HCT116 (cell line): Measurements from ENCODE around the gene CERS6. TPM values are rescaled to one million over a fixed set of nuclear protein-coding genes. Genes with fewer than 3 reads are reported as not detected.

ENCODE experiments used
- ATAC-seq: fragments of 200-7000 bp; cut with Tn5 transposase; 2 replicates; pipeline ENCODE4 v1.9.1; 2020; ENCODE audit warnings: mild to moderate bottlenecking, moderate library complexity
- BruUV-seq: library from RNA; stranded (reverse); fragments of 400-500 nt; replicated peaks from 2 replicates; lab custom pipeline; 2021; lab: Mats Ljungman, UMichigan
- CTCF ChIA-PET: fragments of 300-600 bp; sonication (Branson Sonifier 250); formaldehyde crosslinking; loops from one replicate; lab custom pipeline; 2021; ENCODE audit warnings: antibody characterized with exemption; lab: Charles Lee
- POLR2A ChIA-PET: fragments of 300-600, 350-600 bp; sonication (Branson Sonifier 250); formaldehyde crosslinking; loops from one replicate; lab custom pipeline; 2021; ENCODE audit warnings: antibody characterized with exemption; lab: Charles Lee
- RAD21 ChIA-PET, 2 experiments: fragments of 300-600 bp; sonication (Branson Sonifier 250); formaldehyde crosslinking; loops; one replicate each; lab custom pipeline; 2023; ENCODE audit warnings: low total read pairs in 2 of 2; ENCODE audit not compliant: uncharacterized antibody in 2 of 2, unreplicated experiment in 2 of 2, low non-redundant PET in 1 of 2; lab: Charles Lee
- DNase-seq: peaks from one replicate; pipeline ENCODE4 v3.0.0-alpha.2; 2010; ENCODE audit warnings: low read depth, low spot score
- H2AFZ ChIP-seq: fragments of 200-600 bp; shearing (Covaris generic), sonication (generic); 2 replicates; pipeline ENCODE4 v1.6.1; 2017; ENCODE audit warnings: low read depth, mixed run types, mixed read lengths, antibody characterized with exemption, low read length; ENCODE audit not compliant: poor library complexity, severe bottlenecking
- H3K27ac ChIP-seq: 2 replicates; pipeline ENCODE4 v1.5.1; 2012; ENCODE audit warnings: low read depth, low read length
- H3K27me3 ChIP-seq: fragments of 200-600 bp; sonication (generic); 2 replicates; pipeline ENCODE4 v1.6.1; 2016; ENCODE audit warnings: mixed run types, low read length, mixed read lengths; ENCODE audit not compliant: insufficient read depth
- H3K36me3 ChIP-seq, 2 experiments: fragments of 200-500 bp in 1 of 2; fragments of 200-600 bp in 1 of 2; sonication (Bioruptor generic) in 1 of 2; sonication (generic) in 1 of 2; 2 replicates each; pipeline versions ENCODE4 v1.5.1 to v1.6.1; 2014 to 2016; ENCODE audit warnings: low read length in 2 of 2, inconsistent platforms in 1 of 2, mixed read lengths in 1 of 2, mixed run types in 1 of 2; ENCODE audit not compliant: insufficient read depth in 2 of 2, control insufficient read depth in 1 of 2
- H3K4me1 ChIP-seq, 2 experiments: fragments of 200-600 bp in 1 of 2; sonication (generic) in 1 of 2; 2 replicates each; pipeline versions ENCODE4 v1.5.1 to v1.6.1; 2012 to 2017; ENCODE audit warnings: low read length in 2 of 2, inconsistent platforms in 1 of 2, mild to moderate bottlenecking in 1 of 2, mixed read lengths in 1 of 2, mixed run types in 1 of 2, moderate library complexity in 1 of 2; ENCODE audit not compliant: insufficient read depth in 2 of 2, control insufficient read depth in 1 of 2
- H3K4me2 ChIP-seq: fragments of 200-600 bp; sonication (generic); 2 replicates; pipeline ENCODE4 v1.6.1; 2017; ENCODE audit warnings: mixed run types, low read length, mixed read lengths
- H3K4me3 ChIP-seq, 2 experiments: fragments of 200-600 bp in 1 of 2; sonication (generic) in 1 of 2; replicated peaks in 1 of 2; 2 replicates each; pipeline ENCODE4 v1.5.1; 2011 to 2016; ENCODE audit warnings: low read length in 2 of 2, control low read depth in 1 of 2, low read depth in 1 of 2, mild to moderate bottlenecking in 1 of 2, mixed read lengths in 1 of 2, mixed run types in 1 of 2
- H3K79me2 ChIP-seq: fragments of 200-600 bp; sonication (generic); 2 replicates; pipeline ENCODE4 v1.6.1; 2017; ENCODE audit warnings: mild to moderate bottlenecking, mixed run types, low read length, moderate library complexity, mixed read lengths; ENCODE audit not compliant: insufficient read depth
- H3K9ac ChIP-seq: fragments of 200-600 bp; sonication (generic); 2 replicates; pipeline ENCODE4 v1.6.1; 2016; ENCODE audit warnings: low read length, mixed read lengths
- H3K9me2 ChIP-seq: fragments of 200-600 bp; sonication (generic), shearing (Covaris generic); 2 replicates; pipeline ENCODE4 v1.6.1; 2017; ENCODE audit warnings: mixed run types, mild to moderate bottlenecking, moderate library complexity; ENCODE audit not compliant: insufficient read depth
- H3K9me3 ChIP-seq, 2 experiments: fragments of 200-500 bp in 1 of 2; fragments of 200-600 bp in 1 of 2; sonication (Bioruptor generic) in 1 of 2; sonication (generic) in 1 of 2; 2 replicates each; pipeline ENCODE4 v1.6.1; 2014 to 2017; ENCODE audit warnings: low read length in 2 of 2, mixed read lengths in 2 of 2, inconsistent platforms in 1 of 2, low read depth in 1 of 2, mild to moderate bottlenecking in 1 of 2, mixed run types in 1 of 2, moderate library complexity in 1 of 2; ENCODE audit not compliant: control insufficient read depth in 1 of 2, insufficient read depth in 1 of 2
- H4K20me1 ChIP-seq: fragments of 200-600 bp; sonication (generic), shearing (Covaris generic); 2 replicates; pipeline ENCODE4 v1.6.1; 2017; ENCODE audit warnings: mixed run types, mild to moderate bottlenecking, moderate library complexity; ENCODE audit not compliant: insufficient read depth
- EGR1 ChIP-seq: IDR thresholded peaks from 2 replicates; pipeline ENCODE4 v1.6.1; 2012; ENCODE audit warnings: low read depth
- ELF1 ChIP-seq: IDR thresholded peaks from 2 replicates; pipeline ENCODE4 v1.6.1; 2012; ENCODE audit warnings: low read depth, borderline replicate concordance
- EZH2phosphoT487 ChIP-seq: fragments of 200-600 bp; IDR thresholded peaks from 2 replicates; pipeline ENCODE4 v1.6.1; 2018; ENCODE audit warnings: antibody characterized with exemption, borderline replicate concordance
- FOSL1 ChIP-seq: IDR thresholded peaks from 2 replicates; pipeline ENCODE4 v1.6.1; 2012; ENCODE audit warnings: low read depth
- JUND ChIP-seq: IDR thresholded peaks from 2 replicates; pipeline ENCODE4 v1.6.1; 2012
- POLR2AphosphoS5 ChIP-seq: IDR thresholded peaks from 2 replicates; pipeline ENCODE4 v1.6.1; 2011; ENCODE audit warnings: mild to moderate bottlenecking, low read depth, low read length, moderate library complexity
- RAD21 ChIP-seq: IDR thresholded peaks from 2 replicates; pipeline ENCODE4 v1.6.1; 2012; ENCODE audit warnings: low read depth, mild to moderate bottlenecking
- SIN3A ChIP-seq: IDR thresholded peaks from 2 replicates; pipeline ENCODE4 v1.6.1; 2012; ENCODE audit warnings: low read depth
- SRF ChIP-seq: IDR thresholded peaks from 2 replicates; pipeline ENCODE4 v1.6.1; 2012; ENCODE audit warnings: low read depth
- TCF7L2 ChIP-seq: IDR thresholded peaks from 2 replicates; pipeline ENCODE4 v1.7.0; 2011; ENCODE audit warnings: borderline replicate concordance, inconsistent platforms; ENCODE audit not compliant: insufficient read depth, insufficient read length; ENCODE audit errors: extremely low read depth
- YY1 ChIP-seq: IDR thresholded peaks from 2 replicates; pipeline ENCODE4 v1.6.1; 2011; ENCODE audit warnings: low read length, low read depth, moderate library complexity, mild to moderate bottlenecking; ENCODE audit not compliant: insufficient replicate concordance; ENCODE audit errors: extremely low read depth
- ZNF274 ChIP-seq: fragments of 200-500 bp; sonication (Bioruptor generic); IDR thresholded peaks from 2 replicates; pipeline ENCODE4 v1.6.1; 2014; ENCODE audit warnings: mild to moderate bottlenecking, low read depth, low read length, inconsistent platforms
- intact Hi-C: fragments of 100-400 bp; cut with micrococcal nuclease; formaldehyde crosslinking; loops from 2 replicates; pipeline ENCODE4 v1.10.0; 2022
- total RNA-seq: library from RNA; stranded (reverse); gene quantifications from one replicate; pipeline ENCODE4 v1.2.1, GENCODE V29; 2021; ENCODE audit not compliant: unreplicated experiment
- TF ChIP-seq, protein P1 (sequence below): IDR thresholded peaks from 2 replicates; pipeline ENCODE4 v1.6.1; 2012
- TF ChIP-seq, protein P2 (sequence below): IDR thresholded peaks from 2 replicates; pipeline ENCODE4 v1.6.1; 2012; ENCODE audit warnings: low read depth
- TF ChIP-seq, protein P3 (sequence below), 3 experiments: fragments of 200-600 bp in 1 of 3; sonication (generic) in 1 of 3; IDR thresholded peaks in 2 of 3; conservative IDR thresholded peaks in 1 of 3; 2 replicates each; pipeline ENCODE4 v1.5.1; 2012 to 2017; ENCODE audit warnings: low read depth in 2 of 3, low read length in 2 of 3, antibody characterized with exemption in 1 of 3, borderline replicate concordance in 1 of 3, control low read depth in 1 of 3, mild to moderate bottlenecking in 1 of 3, mixed read lengths in 1 of 3, mixed run types in 1 of 3, moderate library complexity in 1 of 3; ENCODE audit not compliant: insufficient read depth in 1 of 3
- TF ChIP-seq, protein P4 (sequence below): IDR thresholded peaks from 2 replicates; pipeline ENCODE4 v1.6.1; 2011; ENCODE audit warnings: mild to moderate bottlenecking, low read length, moderate library complexity; ENCODE audit not compliant: insufficient replicate concordance; ENCODE audit errors: extremely low read depth

CERS6 gene
- total RNA-seq, 1 experiment from 2014 or later, result 37.0 TPM

DNA sequence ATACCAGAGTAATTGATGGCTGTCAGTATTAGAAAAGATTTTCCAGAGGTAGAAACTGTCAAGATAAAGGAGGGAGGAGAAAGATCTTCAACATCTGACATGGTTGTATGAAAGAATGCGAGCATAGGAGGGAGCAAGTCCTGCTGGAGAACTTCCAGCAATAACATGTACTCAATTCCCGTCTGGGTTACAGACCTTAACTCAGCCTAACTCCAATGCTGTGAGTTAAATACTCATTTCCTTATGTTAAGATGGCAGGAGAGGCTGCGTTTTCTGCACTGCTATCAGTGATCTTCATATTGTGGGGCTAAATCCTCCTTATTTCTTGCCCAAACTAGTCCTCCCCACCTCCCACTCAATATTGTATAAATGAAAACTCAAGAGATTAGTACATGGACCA lies 6.7 kb upstream of the CERS6 start:
- Histone ChIP-seq H3K4me3 (no peak overlapping the region), H3K27ac (no peak overlapping the region), H3K36me3 (no peaks in the 10 kb centered on the region), H3K9ac (no peak overlapping the region), H3K27me3 (no peaks in the 10 kb centered on the region), H3K4me2 (no peak overlapping the region), H2AFZ (no peak overlapping the region), H3K79me2 (no peaks in the 10 kb centered on the region), H3K9me2 (no peaks in the 10 kb centered on the region), H3K9me3 (no peaks in the 10 kb centered on the region), H4K20me1 (no peaks in the 10 kb centered on the region), H3K4me1 (no peaks in the 10 kb centered on the region)
- ChIA-PET CTCF (no interaction called here), RAD21 (no interaction called here), POLR2A (no interaction called here)
- TF ChIP-seq RAD21 (no peak), SRF (no peak), POLR2AphosphoS5 (no peak), JUND (no peak), ELF1 (no peak), EZH2phosphoT487 (no peak), EGR1 (no peak), ZNF274 (no peak), FOSL1 (no peak), SIN3A (no peak), TCF7L2 (no peak), YY1 (no peak)
- TF ChIP-seq, protein P1, sequence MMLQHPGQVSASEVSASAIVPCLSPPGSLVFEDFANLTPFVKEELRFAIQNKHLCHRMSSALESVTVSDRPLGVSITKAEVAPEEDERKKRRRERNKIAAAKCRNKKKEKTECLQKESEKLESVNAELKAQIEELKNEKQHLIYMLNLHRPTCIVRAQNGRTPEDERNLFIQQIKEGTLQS, result no peak
- TF ChIP-seq, protein P2, sequence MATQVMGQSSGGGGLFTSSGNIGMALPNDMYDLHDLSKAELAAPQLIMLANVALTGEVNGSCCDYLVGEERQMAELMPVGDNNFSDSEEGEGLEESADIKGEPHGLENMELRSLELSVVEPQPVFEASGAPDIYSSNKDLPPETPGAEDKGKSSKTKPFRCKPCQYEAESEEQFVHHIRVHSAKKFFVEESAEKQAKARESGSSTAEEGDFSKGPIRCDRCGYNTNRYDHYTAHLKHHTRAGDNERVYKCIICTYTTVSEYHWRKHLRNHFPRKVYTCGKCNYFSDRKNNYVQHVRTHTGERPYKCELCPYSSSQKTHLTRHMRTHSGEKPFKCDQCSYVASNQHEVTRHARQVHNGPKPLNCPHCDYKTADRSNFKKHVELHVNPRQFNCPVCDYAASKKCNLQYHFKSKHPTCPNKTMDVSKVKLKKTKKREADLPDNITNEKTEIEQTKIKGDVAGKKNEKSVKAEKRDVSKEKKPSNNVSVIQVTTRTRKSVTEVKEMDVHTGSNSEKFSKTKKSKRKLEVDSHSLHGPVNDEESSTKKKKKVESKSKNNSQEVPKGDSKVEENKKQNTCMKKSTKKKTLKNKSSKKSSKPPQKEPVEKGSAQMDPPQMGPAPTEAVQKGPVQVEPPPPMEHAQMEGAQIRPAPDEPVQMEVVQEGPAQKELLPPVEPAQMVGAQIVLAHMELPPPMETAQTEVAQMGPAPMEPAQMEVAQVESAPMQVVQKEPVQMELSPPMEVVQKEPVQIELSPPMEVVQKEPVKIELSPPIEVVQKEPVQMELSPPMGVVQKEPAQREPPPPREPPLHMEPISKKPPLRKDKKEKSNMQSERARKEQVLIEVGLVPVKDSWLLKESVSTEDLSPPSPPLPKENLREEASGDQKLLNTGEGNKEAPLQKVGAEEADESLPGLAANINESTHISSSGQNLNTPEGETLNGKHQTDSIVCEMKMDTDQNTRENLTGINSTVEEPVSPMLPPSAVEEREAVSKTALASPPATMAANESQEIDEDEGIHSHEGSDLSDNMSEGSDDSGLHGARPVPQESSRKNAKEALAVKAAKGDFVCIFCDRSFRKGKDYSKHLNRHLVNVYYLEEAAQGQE, result no peak
- TF ChIP-seq, protein P3, sequence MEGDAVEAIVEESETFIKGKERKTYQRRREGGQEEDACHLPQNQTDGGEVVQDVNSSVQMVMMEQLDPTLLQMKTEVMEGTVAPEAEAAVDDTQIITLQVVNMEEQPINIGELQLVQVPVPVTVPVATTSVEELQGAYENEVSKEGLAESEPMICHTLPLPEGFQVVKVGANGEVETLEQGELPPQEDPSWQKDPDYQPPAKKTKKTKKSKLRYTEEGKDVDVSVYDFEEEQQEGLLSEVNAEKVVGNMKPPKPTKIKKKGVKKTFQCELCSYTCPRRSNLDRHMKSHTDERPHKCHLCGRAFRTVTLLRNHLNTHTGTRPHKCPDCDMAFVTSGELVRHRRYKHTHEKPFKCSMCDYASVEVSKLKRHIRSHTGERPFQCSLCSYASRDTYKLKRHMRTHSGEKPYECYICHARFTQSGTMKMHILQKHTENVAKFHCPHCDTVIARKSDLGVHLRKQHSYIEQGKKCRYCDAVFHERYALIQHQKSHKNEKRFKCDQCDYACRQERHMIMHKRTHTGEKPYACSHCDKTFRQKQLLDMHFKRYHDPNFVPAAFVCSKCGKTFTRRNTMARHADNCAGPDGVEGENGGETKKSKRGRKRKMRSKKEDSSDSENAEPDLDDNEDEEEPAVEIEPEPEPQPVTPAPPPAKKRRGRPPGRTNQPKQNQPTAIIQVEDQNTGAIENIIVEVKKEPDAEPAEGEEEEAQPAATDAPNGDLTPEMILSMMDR (IDR thresholded peaks at IDR 0.05 in 2 of 3, conservative IDR thresholded peaks at IDR 0.05 in 1 of 3; ENCODE audit: borderline replicate concordance in 1 of 3, insufficient read depth in 1 of 3, low read depth in 2 of 3, low read length in 2 of 3), result no peak
- TF ChIP-seq, protein P4, sequence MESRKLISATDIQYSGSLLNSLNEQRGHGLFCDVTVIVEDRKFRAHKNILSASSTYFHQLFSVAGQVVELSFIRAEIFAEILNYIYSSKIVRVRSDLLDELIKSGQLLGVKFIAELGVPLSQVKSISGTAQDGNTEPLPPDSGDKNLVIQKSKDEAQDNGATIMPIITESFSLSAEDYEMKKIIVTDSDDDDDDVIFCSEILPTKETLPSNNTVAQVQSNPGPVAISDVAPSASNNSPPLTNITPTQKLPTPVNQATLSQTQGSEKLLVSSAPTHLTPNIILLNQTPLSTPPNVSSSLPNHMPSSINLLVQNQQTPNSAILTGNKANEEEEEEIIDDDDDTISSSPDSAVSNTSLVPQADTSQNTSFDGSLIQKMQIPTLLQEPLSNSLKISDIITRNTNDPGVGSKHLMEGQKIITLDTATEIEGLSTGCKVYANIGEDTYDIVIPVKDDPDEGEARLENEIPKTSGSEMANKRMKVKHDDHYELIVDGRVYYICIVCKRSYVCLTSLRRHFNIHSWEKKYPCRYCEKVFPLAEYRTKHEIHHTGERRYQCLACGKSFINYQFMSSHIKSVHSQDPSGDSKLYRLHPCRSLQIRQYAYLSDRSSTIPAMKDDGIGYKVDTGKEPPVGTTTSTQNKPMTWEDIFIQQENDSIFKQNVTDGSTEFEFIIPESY, result no peak
- DNase-seq, result no peak
- intact Hi-C loops, result no loop called here
- no TSS peak for BruUV-seq
- no peak for ATAC-seq
